Epithelial cell of esophagus (primary cell): Measurements from ENCODE around the gene TMEM240.
"Not testable (repeated sequence)": the region's sequence is repeated elsewhere in the genome, so short reads cannot be mapped to it uniquely, and the experiment has no call there.

ENCODE experiments used
- DNase-seq: peaks from one replicate; pipeline ENCODE4 v3.0.0; 2010; ENCODE audit warnings: low read depth
- H3K4me3 ChIP-seq: 2 replicates; pipeline ENCODE4 v1.5.1; 2011; ENCODE audit warnings: mild to moderate bottlenecking, low read length, control low read depth
- CTCF ChIP-seq: IDR thresholded peaks from 2 replicates; pipeline ENCODE4 v1.5.1; 2011; ENCODE audit warnings: low read depth, mild to moderate bottlenecking, low read length, control low read depth, inconsistent platforms; ENCODE audit not compliant: insufficient read depth; ENCODE audit errors: missing control alignments

The TMEM240 gene

DNA sequence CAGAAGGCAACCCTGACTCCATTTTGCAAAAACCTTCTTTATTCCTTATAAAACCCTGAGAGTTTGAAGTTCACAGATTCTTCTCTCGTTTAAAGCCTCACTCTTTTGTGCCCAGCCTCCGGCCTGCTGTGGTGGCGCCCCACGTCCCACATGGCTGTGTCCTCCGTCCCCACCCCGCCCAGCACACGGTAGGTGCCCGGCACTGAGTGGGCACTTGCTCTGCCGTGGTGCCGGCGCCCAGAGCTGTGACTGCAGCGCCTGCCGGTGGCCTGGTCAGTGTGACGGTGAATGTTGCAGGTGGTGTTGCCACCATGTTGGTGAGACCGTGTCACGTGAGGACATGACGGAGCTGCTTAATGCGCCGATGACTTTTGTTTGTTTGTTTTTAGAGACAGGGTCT lies 19.1 kb downstream of the TMEM240 start:
- no peak for TF ChIP-seq CTCF
- no peak for DNase-seq
- H3K4me3 ChIP-seq: no peak overlapping the region

- not testable (repeated sequence) for DNase-seq, H3K4me3 ChIP-seq
Measured at GRCh38 chr1:1519805-1520505, 20.5 kb downstream of the TMEM240 start.

DNA sequence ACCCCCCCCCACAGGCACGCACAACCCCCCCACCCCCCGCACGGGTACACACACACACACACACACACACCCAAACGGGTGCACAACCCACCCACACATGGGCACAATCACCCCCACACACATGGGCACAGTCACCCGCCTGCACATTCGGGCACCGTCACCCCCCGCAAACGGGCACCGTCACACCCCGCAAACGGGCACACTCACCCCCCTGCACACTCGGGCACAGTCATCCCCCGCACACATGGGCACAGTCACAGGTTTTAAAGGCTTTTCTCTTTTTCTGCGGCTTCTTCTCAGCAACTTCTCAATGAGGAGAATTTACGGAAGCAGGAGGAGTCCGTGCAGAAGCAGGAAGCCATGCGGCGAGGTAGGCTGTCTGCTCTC lies 21.8 kb downstream of the TMEM240 start:
- not testable (repeated sequence) for H3K4me3 ChIP-seq

DNA sequence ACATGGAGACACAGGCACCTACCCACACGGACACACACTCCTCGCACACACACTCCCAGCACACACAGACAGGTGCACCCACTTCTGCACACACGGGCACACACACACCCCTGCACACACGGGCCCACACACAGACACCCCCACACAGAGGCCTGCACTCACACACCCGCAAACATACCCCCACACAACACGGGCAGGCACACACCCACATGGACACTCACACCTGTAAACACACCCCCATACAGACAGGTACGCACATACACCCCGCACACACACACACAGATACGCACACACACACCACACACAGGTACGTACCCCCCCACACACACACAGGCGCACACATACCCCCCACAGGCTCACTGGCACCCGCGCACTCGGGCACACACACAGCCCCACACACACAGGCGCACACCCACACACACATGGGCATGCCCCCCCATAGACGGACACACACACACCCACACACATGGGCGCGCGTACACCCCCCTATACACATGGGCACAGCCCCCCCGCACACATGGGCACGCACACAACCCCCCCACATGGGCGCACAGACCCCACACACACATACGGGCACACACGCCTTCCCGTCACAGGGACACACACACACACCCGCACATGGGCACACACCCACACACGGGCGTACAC lies 22.3 kb downstream of the TMEM240 start:
- no peak for TF ChIP-seq CTCF

More for the DNA sequence above, 21.8 kb downstream of the TMEM240 start:
- DNase-seq: not testable (repeated sequence)

GRCh38 chr1:1516923-1517322 lies 23.5 kb downstream of the TMEM240 start:
- not testable (repeated sequence) for DNase-seq, H3K4me3 ChIP-seq

More for the DNA sequence above, 22.3 kb downstream of the TMEM240 start:
- H3K4me3 ChIP-seq: no peak overlapping the region
- DNase-seq: no peak

- not testable (repeated sequence) for H3K4me3 ChIP-seq, DNase-seq
Measured at GRCh38 chr1:1514376-1514775, 26.0 kb downstream of the TMEM240 start.

DNA sequence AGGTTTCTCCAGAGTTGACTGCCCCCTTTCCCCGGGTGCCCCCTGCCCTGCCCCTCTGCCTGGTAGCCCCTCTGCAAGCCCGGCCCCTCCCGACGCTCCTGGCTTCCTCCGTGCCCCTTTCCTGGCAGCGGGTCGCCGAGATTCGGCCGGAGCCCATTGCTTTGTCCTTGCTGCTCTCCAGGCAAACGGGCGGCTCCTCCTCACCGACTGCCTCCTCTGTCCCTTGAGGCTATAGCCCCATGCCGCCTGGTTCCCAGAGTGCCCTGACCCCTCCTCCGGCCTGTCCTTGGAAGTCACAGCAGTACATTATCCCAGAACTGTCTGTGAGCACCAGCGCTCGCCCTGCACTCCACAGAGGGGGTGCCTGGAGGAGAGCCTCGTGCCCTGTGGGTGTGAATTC lies 26.7 kb downstream of the TMEM240 start:
- not testable (repeated sequence) for H3K4me3 ChIP-seq

GRCh38 chr1:1512425-1512824 lies 28.0 kb downstream of the TMEM240 start:
- peak overlapping the region; percentile 51 for H3K4me3 ChIP-seq
- not testable (repeated sequence) for DNase-seq

More for the DNA sequence above, 26.7 kb downstream of the TMEM240 start:
- DNase-seq: not testable (repeated sequence)

DNA sequence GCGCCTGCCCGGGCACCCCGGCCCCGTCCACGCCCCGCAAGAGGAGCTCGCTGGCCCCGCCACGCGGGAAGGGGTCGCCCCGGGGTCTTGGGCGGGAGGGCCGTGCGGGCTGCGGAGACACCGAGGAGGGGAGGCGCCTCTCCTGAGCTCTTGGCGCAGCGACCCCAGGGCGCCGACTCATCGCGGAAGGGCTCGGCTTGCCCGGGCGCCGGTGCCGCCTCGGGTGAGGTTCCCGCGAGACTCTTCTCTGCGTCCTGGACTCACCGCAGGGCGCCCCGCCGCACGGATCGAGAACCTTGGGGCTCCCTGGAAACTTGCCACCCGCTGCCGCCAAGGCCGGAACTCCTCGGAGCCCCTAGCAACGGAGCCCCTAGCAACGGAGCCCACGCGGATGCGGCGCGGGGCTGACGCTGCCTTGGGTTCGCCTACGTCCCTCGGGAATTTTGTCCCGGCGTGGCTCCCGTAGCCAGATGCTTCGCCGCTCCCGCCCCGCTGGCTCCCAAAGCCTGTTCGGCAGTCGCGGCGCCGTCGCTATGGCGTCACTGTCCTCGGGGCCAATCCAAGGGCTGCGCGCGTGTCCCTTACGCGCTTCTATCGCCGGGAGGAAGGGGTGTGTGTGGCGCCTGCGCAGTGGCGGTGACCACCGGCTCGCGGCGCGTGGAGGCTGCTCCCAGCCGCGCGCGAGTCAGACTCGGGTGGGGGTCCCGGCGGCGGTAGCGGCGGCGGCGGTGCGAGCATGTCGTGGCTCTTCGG lies 28.7 kb downstream of the TMEM240 start, which contains the start of gene ATAD3A:
Gene ATAD3A, plus strand, starts transcription at position 630 of the 753 bp plus-strand sequence. Its CDS starts 107 bp downstream, at position 737.
- peak within 1 kb of the TSS; percentile 83 for H3K4me3 ChIP-seq
- TF ChIP-seq CTCF: no peak
- peak; percentile 99 for DNase-seq

DNA sequence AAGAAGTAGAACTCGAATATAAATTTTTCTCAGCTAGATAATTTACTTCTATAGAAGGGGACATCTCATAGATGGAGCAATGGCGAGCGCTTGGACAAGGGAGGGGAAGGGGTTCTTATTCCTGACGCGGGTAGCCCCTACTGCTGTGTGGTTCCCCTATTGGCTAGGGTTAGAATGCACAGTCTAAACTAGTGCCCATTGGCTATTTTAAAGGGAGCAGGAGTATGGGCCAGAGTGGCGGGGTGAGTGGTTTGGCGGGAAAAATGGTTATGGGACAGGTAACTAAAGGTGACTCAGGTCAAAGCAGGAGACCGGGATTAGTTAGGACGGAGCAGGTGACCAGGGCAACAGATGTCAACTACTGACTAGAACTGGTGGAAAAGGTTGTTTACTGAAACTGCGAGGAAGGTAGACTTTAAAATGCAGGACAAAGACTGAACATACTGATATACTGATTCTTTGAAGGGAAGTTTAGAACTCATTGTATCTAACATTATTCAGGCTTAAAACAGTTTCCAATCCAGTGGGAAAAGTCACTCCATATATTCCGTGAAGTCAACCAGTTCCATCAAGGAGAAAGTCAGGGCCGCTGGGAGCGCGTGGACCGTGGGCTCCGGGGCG lies 29.4 kb downstream of the TMEM240 start:
- no peak for TF ChIP-seq CTCF
- peak; percentile 35 for DNase-seq
- peak overlapping the region; percentile 83 for H3K4me3 ChIP-seq

DNA sequence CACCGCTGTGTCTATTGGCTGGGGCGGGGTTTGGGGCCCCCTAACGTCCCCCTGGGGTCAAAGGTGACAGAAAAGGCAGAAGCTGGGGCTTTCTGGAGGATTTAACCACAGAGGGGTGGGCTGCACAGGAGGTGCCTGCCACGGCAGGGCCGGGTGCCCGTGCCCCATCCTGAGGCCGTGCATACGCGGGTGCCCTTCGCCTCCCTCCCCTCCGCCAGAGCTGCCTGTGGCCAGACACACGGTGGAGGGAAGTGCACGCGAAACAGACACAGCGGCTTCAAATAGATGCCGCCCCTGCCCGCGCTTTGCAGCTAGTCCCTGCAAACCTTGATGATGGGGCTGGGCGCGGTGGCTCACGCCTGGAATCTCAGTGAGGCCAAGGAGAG lies 31.0 kb downstream of the TMEM240 start:
- DNase-seq, H3K4me3 ChIP-seq: not testable (repeated sequence)

GRCh38 chr1:1508775-1509464 lies 31.5 kb downstream of the TMEM240 start:
- DNase-seq, H3K4me3 ChIP-seq: not testable (repeated sequence)
